ENCODE measurements around the gene MEI1. TPM values are rescaled to one million over a fixed set of nuclear protein-coding genes. Genes with fewer than 3 reads are reported as not detected.

MEI1 gene
- total and polyA plus RNA-seq, 2 of the 4 experiments (the other 2 are of a cell fraction): 0.90 to 2.6 TPM

- TF ChIP-seq CTCF (conservative IDR thresholded peaks at IDR 0.05; ENCODE audit: low read depth, low read length) (no peak), CEBPB (IDR thresholded peaks at IDR 0.05; ENCODE audit: low read depth, low read length) (no peak), MXI1 (IDR thresholded peaks at IDR 0.05; ENCODE audit: borderline replicate concordance, low read depth, low read length) (no peak), MAZ (IDR thresholded peaks at IDR 0.05; ENCODE audit: borderline replicate concordance, low read depth, low read length) (no peak), SMC3 (IDR thresholded peaks at IDR 0.05; ENCODE audit: low read depth, low read length) (no peak), CHD1 (IDR thresholded peaks at IDR 0.05; ENCODE audit: low read depth, low read length) (no peak), RAD21 (IDR thresholded peaks at IDR 0.05; ENCODE audit: low read length) (no peak), MAFK (IDR thresholded peaks at IDR 0.05; ENCODE audit: low read depth, low read length) (no peak), FOS (IDR thresholded peaks at IDR 0.05; ENCODE audit: low read depth, low read length) (no peak)
These were observed 23.2 kb downstream of the MEI1 start for GRCh38 chr22:41722496-41722895.

More at GRCh38 chr22:41722496-41722895, 23.2 kb downstream of the MEI1 start:
- ATAC-seq (ENCODE audit: low read depth): no peak
- no peak overlapping the region for H3K4me3 ChIP-seq (ENCODE audit: insufficient read depth, low read depth, low read length)
- no peak overlapping the region for H2AK9ac ChIP-seq (replicated peaks; ENCODE audit: low read depth, low read length, poor library complexity)
- H3K9me3 ChIP-seq (ENCODE audit: control insufficient read depth, insufficient read depth, low read length): no peaks in the 10 kb centered on the region
- H4K20me1 ChIP-seq (ENCODE audit: insufficient read depth, low read length): no peaks in the 10 kb centered on the region
- no peak overlapping the region for H3K18ac ChIP-seq (ENCODE audit: low read depth, low read length)
- no peak overlapping the region for H3K23ac ChIP-seq (ENCODE audit: low read depth, low read length)
- H3K14ac ChIP-seq (replicated peaks; ENCODE audit: low read depth, low read length): no peak overlapping the region
- H3K4me2 ChIP-seq (ENCODE audit: low read depth, low read length): no peak overlapping the region
- H4K91ac ChIP-seq (ENCODE audit: insufficient read depth, low read depth, low read length): no peak overlapping the region
- peaks cover 7% of the 10 kb centered on the region for H3K27me3 ChIP-seq (ENCODE audit: control insufficient read depth, insufficient read depth, low read length)
- no peaks in the 10 kb centered on the region for H3K36me3 ChIP-seq (ENCODE audit: control insufficient read depth, insufficient read depth, low read length)
- H2BK20ac ChIP-seq (ENCODE audit: low read depth, low read length): no peak overlapping the region
- no peak overlapping the region for H3K56ac ChIP-seq (ENCODE audit: extremely low read depth, insufficient read depth, low read length)
- no peak overlapping the region for H2AFZ ChIP-seq (replicated peaks; ENCODE audit: low read length, poor library complexity)
- ChIA-PET CTCF (no interaction called here), POLR2A (ENCODE audit: unreplicated experiment) (interaction anchor here (0.5 kb wide), 1 partner anchor 221 kb away, joined by 3 read pairs; no protein-coding TSS in a partner anchor)
- dilution Hi-C loops (cut with HindIII; ENCODE audit: low sequenced_read_pairs, unreplicated experiment): no loop called here
- no peak overlapping the region for H2BK5ac ChIP-seq (ENCODE audit: low read depth, low read length, poor library complexity, severe bottlenecking)
- no peak overlapping the region for H4K8ac ChIP-seq (ENCODE audit: low read depth in 2 of 2, low read length in 2 of 2)
- H2BK120ac ChIP-seq (ENCODE audit: low read depth, low read length): no peak overlapping the region
- no peak overlapping the region for H3K27ac ChIP-seq (ENCODE audit: insufficient read depth, low read length)
- no peak for DNase-seq
- H3K9me1 ChIP-seq (ENCODE audit: insufficient read depth, low read length): no peaks in the 10 kb centered on the region
- H2BK15ac ChIP-seq (ENCODE audit: low read depth, low read length): no peak overlapping the region
- no peak overlapping the region for H3K4ac ChIP-seq (ENCODE audit: low read depth, low read length)
- whole genome bisulfite sequencing, 2 experiments (ENCODE audit: extremely low coverage in 2 of 2, insufficient read length in 1 of 2): no CpG with 5 or more reads among the region's 1 CpG
- no peaks in the 10 kb centered on the region for H3K79me1 ChIP-seq (ENCODE audit: low read depth in 1 of 2, low read length in 2 of 2)
- no peak overlapping the region for H3K9ac ChIP-seq (ENCODE audit: low read depth, low read length)
- H3K4me1 ChIP-seq (ENCODE audit: control insufficient read depth, insufficient read depth, low read length): no peaks in the 10 kb centered on the region
- H4K5ac ChIP-seq (ENCODE audit: low read depth, low read length): no peak overlapping the region
- in situ Hi-C loops (cut with MboI; ENCODE audit: low sequenced_read_pairs): no loop called here
- BruUV-seq (replicated peaks): no TSS peak
- intact Hi-C loops (cut with micrococcal nuclease): no loop called here
- no peak overlapping the region for H2AK5ac ChIP-seq (ENCODE audit: low read depth, low read length)
